SK-N-SH treated with all-trans-retinoic acid at 6 μM for 48 hours (cell line): ENCODE results near the gene MCAT.

Experiments
- ATAC-seq: fragments of 200-7000 bp; cut with Tn5 transposase; 3 replicates; pipeline ENCODE4 v1.9.1; 2020; ENCODE audit warnings: mild to moderate bottlenecking, moderate library complexity
- ARNTL ChIP-seq: fragments of 450-650 bp; formaldehyde crosslinking; IDR thresholded peaks from 2 replicates; pipeline ENCODE4 v1.5.0; 2020; ENCODE audit warnings: low read depth, mild to moderate bottlenecking, moderate library complexity, borderline replicate concordance
- BACH2 ChIP-seq: fragments of 250-450 bp; sonication (Bioruptor Pico); IDR thresholded peaks from 2 replicates; pipeline ENCODE4 v1.9.0; 2021; ENCODE audit warnings: mild to moderate bottlenecking, borderline replicate concordance
- CSRNP3 ChIP-seq: fragments of 250-450 bp; sonication (Bioruptor Pico); IDR thresholded peaks from 2 replicates; pipeline ENCODE4 v1.5.1; 2021; ENCODE audit warnings: mild to moderate bottlenecking, moderate library complexity
- ESRRG ChIP-seq: fragments of 250-450 bp; sonication (Bioruptor Pico); IDR thresholded peaks from 2 replicates; pipeline ENCODE4 v1.6.1; 2021; ENCODE audit warnings: mild to moderate bottlenecking
- ISL1 ChIP-seq: fragments of 250-450 bp; sonication (Bioruptor Pico); IDR thresholded peaks from 2 replicates; pipeline ENCODE4 v2.1.2; 2022; ENCODE audit warnings: mild to moderate bottlenecking, moderate library complexity
- OSR1 ChIP-seq: fragments of 250-450 bp; sonication (Bioruptor Pico); IDR thresholded peaks from 2 replicates; pipeline ENCODE4 v1.8.0; 2022; ENCODE audit warnings: moderate library complexity, mild to moderate bottlenecking, inconsistent platforms
- POU6F1 ChIP-seq: fragments of 250-450 bp; sonication (Bioruptor Pico); IDR thresholded peaks from 2 replicates; pipeline ENCODE4 v1.8.0; 2021; ENCODE audit warnings: low read depth, mild to moderate bottlenecking, moderate library complexity, borderline replicate concordance
- PPARA ChIP-seq: fragments of 250-450 bp; sonication (Bioruptor Pico); IDR thresholded peaks from 2 replicates; pipeline ENCODE4 v1.5.0; 2020; ENCODE audit warnings: mild to moderate bottlenecking, borderline replicate concordance
- RARB ChIP-seq: fragments of 250-450 bp; sonication (Bioruptor Pico); IDR thresholded peaks from 2 replicates; pipeline ENCODE4 v1.8.0; 2021; ENCODE audit warnings: mild to moderate bottlenecking, moderate library complexity
- SNAI2 ChIP-seq: fragments of 250-450 bp; sonication (Bioruptor Pico); IDR thresholded peaks from 2 replicates; pipeline ENCODE4 v1.5.0; 2020; ENCODE audit warnings: mild to moderate bottlenecking, moderate library complexity
- TCF4 ChIP-seq: fragments of 250-450 bp; sonication (Bioruptor Pico); IDR thresholded peaks from 2 replicates; pipeline ENCODE4 v1.8.0; 2021; ENCODE audit warnings: mild to moderate bottlenecking, moderate library complexity, borderline replicate concordance
- TOX ChIP-seq: fragments of 250-450 bp; sonication (Bioruptor Pico); IDR thresholded peaks from 2 replicates; pipeline ENCODE4 v1.8.0; 2021; ENCODE audit warnings: mild to moderate bottlenecking, moderate library complexity, borderline replicate concordance
- TSHZ2 ChIP-seq: fragments of 250-450 bp; sonication (Bioruptor Pico); IDR thresholded peaks from 2 replicates; pipeline ENCODE4 v1.5.0; 2020; ENCODE audit warnings: mild to moderate bottlenecking, moderate library complexity
- ZC3H10 ChIP-seq: fragments of 250-450 bp; sonication (Bioruptor Pico); IDR thresholded peaks from 2 replicates; pipeline ENCODE4 v1.5.1; 2021; ENCODE audit warnings: mild to moderate bottlenecking, moderate library complexity
- ZFP3 ChIP-seq: fragments of 250-450 bp; sonication (Bioruptor Pico); IDR thresholded peaks from 2 replicates; pipeline ENCODE4 v1.5.0; 2020; ENCODE audit warnings: mild to moderate bottlenecking, moderate library complexity
- ZFP30 ChIP-seq: fragments of 450-650 bp; formaldehyde crosslinking; IDR thresholded peaks from 2 replicates; pipeline ENCODE4 v1.5.0; 2022; ENCODE audit warnings: mild to moderate bottlenecking, moderate library complexity
- ZNF565 ChIP-seq: fragments of 450-650 bp; formaldehyde crosslinking; conservative IDR thresholded peaks from 2 replicates; pipeline ENCODE4 v1.5.0; 2020; ENCODE audit warnings: low read depth, mild to moderate bottlenecking, moderate library complexity
- ZNF70 ChIP-seq: fragments of 450-650 bp; formaldehyde crosslinking; IDR thresholded peaks from 2 replicates; pipeline ENCODE4 v1.5.0; 2020; ENCODE audit warnings: mild to moderate bottlenecking, moderate library complexity
- ZNF8 ChIP-seq: fragments of 450-650 bp; formaldehyde crosslinking; IDR thresholded peaks from 2 replicates; pipeline ENCODE4 v1.5.0; 2020; ENCODE audit warnings: mild to moderate bottlenecking, moderate library complexity

The MCAT gene

GRCh38 chr22:43187171-43188099 lies 44.2 kb upstream of the MCAT start:
- TF ChIP-seq CSRNP3 = no peak
- TF ChIP-seq BACH2 (CRISPR knock-in tag) = no peak
- TF ChIP-seq ZFP30 (CRISPR knock-in tag) = no peak
- TF ChIP-seq, all 23 proteins: peak for 0
- ATAC-seq = peak; percentile 90

GRCh38 chr22:43186272-43187170 lies 43.3 kb upstream of the MCAT start, which contains the start of gene TTLL12:
TSS of gene TTLL12 (minus strand) at chr22:43187134. CDS start at chr22:43187069, 65 bp downstream.
- TF ChIP-seq TOX (CRISPR knock-in tag) (no peak), ESRRG (CRISPR knock-in tag) (no peak), RARB (CRISPR knock-in tag) (no peak), CSRNP3 (no peak), OSR1 (CRISPR knock-in tag) (no peak), ZNF8 (CRISPR knock-in tag) (no peak), ZFP30 (CRISPR knock-in tag) (no peak), TSHZ2 (CRISPR knock-in tag) (no peak), TCF4 (no peak), POU6F1 (CRISPR knock-in tag) (no peak), SNAI2 (CRISPR knock-in tag) (no peak), ZC3H10 (CRISPR knock-in tag) (no peak), ZNF70 (CRISPR knock-in tag) (no peak), ZNF565 (CRISPR knock-in tag) (no peak), ISL1 (no peak), ZFP3 (no peak), BACH2 (CRISPR knock-in tag) (no peak), PPARA (CRISPR knock-in tag) (no peak)
- ATAC-seq = peak; percentile 27

GRCh38 chr22:43185860-43186261 lies 42.7 kb upstream of the MCAT start:
- TF ChIP-seq TSHZ2 (CRISPR knock-in tag) (no peak), SNAI2 (CRISPR knock-in tag) (no peak), BACH2 (CRISPR knock-in tag) (no peak), CSRNP3 (no peak), TOX (CRISPR knock-in tag) (no peak), ARNTL (CRISPR knock-in tag) (no peak), ZNF70 (CRISPR knock-in tag) (no peak), ZNF8 (CRISPR knock-in tag) (no peak), PPARA (CRISPR knock-in tag) (no peak)
- ATAC-seq = peak; percentile 51
